ENCODE results near the gene CD160. TPM values are rescaled to one million over a fixed set of nuclear protein-coding genes. Genes with fewer than 3 reads are reported as not detected.

CD160 gene
- total RNA-seq, 1 experiment from 2014 or later = not detected

- no peak overlapping the region for H3K4ac ChIP-seq (ENCODE audit: low read depth, low read length)
- H3K4me2 ChIP-seq (ENCODE audit: insufficient read depth, insufficient read length, low read length) = no peak overlapping the region
- no peak overlapping the region for H2BK20ac ChIP-seq (ENCODE audit: low read depth, low read length, poor library complexity, severe bottlenecking)
- H3K4me3 Mint-ChIP-seq = no peak overlapping the region
- H3K79me2 ChIP-seq (ENCODE audit: insufficient read depth, low read length) = no peaks in the 10 kb centered on the region
- no peak overlapping the region for H3T11ph ChIP-seq (ENCODE audit: low read length)
- no peaks in the 10 kb centered on the region for H4K20me1 ChIP-seq (ENCODE audit: control insufficient read depth, insufficient read depth, insufficient read length)
- H2BK120ac ChIP-seq (ENCODE audit: low read depth, low read length, poor library complexity, severe bottlenecking) = no peak overlapping the region
- no peaks in the 10 kb centered on the region for H3K4me1 ChIP-seq (ENCODE audit: insufficient read depth, low read length)
- WGBS (ENCODE audit: extremely low coverage, insufficient read length, low lambda C conversion rate) = no CpG with 5 or more reads among the region's 1 CpG
- no peak overlapping the region for H2BK15ac ChIP-seq (ENCODE audit: low read depth, low read length)
- H3K27ac Mint-ChIP-seq = no peak overlapping the region
- DNase-seq = no peak
- H3K9ac ChIP-seq (ENCODE audit: extremely low read depth, insufficient read length, low read length) = no peak overlapping the region
- no peaks in the 10 kb centered on the region for H3K4me1 Mint-ChIP-seq
- H3K9me3 ChIP-seq (ENCODE audit: control insufficient read depth, low read depth, low read length) = no peaks in the 10 kb centered on the region
- no peak overlapping the region for H3K14ac ChIP-seq (ENCODE audit: insufficient read depth, low read length)
- no peak overlapping the region for H3K18ac ChIP-seq (ENCODE audit: insufficient read length, low read depth, low read length)
- H3K27me3 ChIP-seq (ENCODE audit: insufficient read depth, low read length) = no peaks in the 10 kb centered on the region
- H3K23me2 ChIP-seq (ENCODE audit: insufficient read length, low read depth, low read length, poor library complexity, severe bottlenecking) = no peaks in the 10 kb centered on the region
- no peak overlapping the region for H2BK12ac ChIP-seq (ENCODE audit: insufficient read length, low read depth, low read length)
- no peak overlapping the region for H2BK5ac ChIP-seq (ENCODE audit: insufficient read length, low read length)
- no peak overlapping the region for H4K5ac ChIP-seq (ENCODE audit: insufficient read length, low read depth, low read length)
- TF ChIP-seq, protein P1, sequence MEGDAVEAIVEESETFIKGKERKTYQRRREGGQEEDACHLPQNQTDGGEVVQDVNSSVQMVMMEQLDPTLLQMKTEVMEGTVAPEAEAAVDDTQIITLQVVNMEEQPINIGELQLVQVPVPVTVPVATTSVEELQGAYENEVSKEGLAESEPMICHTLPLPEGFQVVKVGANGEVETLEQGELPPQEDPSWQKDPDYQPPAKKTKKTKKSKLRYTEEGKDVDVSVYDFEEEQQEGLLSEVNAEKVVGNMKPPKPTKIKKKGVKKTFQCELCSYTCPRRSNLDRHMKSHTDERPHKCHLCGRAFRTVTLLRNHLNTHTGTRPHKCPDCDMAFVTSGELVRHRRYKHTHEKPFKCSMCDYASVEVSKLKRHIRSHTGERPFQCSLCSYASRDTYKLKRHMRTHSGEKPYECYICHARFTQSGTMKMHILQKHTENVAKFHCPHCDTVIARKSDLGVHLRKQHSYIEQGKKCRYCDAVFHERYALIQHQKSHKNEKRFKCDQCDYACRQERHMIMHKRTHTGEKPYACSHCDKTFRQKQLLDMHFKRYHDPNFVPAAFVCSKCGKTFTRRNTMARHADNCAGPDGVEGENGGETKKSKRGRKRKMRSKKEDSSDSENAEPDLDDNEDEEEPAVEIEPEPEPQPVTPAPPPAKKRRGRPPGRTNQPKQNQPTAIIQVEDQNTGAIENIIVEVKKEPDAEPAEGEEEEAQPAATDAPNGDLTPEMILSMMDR (conservative IDR thresholded peaks at IDR 0.05) = no peak
- peaks cover 10 to 14% of the 10 kb centered on the region in 2 experiments; a peak in 4 of 5 replicates for H3K9me3 Mint-ChIP-seq
- no peaks in the 10 kb centered on the region for H3K27me3 Mint-ChIP-seq (ENCODE audit: low read depth)
- no peak overlapping the region for H3K56ac ChIP-seq (ENCODE audit: insufficient read length, low read depth, low read length)
- no peak overlapping the region for H4K8ac ChIP-seq (replicated peaks; ENCODE audit: insufficient read length, low read depth, low read length)
- no peak overlapping the region for H2AK5ac ChIP-seq (ENCODE audit: insufficient read length, low read length)
- no peak overlapping the region for H2AFZ ChIP-seq (ENCODE audit: low read length)
- no peak overlapping the region for H3K23ac ChIP-seq (ENCODE audit: insufficient read length, low read depth, low read length)
- no peaks in the 10 kb centered on the region for H3K79me1 ChIP-seq (ENCODE audit: insufficient read depth, low read depth, low read length, poor library complexity, severe bottlenecking)
- H3K36me3 Mint-ChIP-seq (ENCODE audit: insufficient read depth in 1 of 3, low read depth in 3 of 3) = peaks cover 28 to 45% (median 33%) of the 10 kb centered on the region in 3 experiments
- H3K27ac ChIP-seq (ENCODE audit: insufficient read length, low read depth, low read length) = no peak overlapping the region
- H4K91ac ChIP-seq (ENCODE audit: insufficient read length, low read depth, low read length) = no peak overlapping the region
These were observed 51.8 kb downstream of the CD160 start for GRCh38 chr1:145771056-145771455.
